ENCODE data around the gene SLC30A2.

Gene SLC30A2

DNA sequence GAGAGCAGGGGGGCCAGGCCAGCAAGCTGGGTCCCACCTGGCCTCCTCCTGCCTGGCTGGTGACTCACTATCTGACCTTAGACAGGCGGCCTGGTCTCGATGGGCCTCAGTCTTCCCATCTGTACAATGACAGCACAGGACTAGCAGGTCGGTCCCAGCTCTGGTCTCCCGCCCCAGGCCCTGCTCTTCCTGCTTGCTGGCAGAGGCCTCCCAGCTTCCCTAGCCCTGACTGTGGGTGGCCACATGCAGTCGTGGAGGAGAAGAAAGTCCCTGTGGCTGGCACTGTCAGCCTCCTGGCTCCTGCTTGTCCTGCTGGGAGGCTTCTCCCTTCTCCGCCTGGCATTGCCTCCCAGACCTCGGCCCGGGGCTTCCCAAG, 23.5 kb downstream of the SLC30A2 start:
- DNase-seq, result peak in 2 of 4 experiments; percentile 25 to 46

DNA sequence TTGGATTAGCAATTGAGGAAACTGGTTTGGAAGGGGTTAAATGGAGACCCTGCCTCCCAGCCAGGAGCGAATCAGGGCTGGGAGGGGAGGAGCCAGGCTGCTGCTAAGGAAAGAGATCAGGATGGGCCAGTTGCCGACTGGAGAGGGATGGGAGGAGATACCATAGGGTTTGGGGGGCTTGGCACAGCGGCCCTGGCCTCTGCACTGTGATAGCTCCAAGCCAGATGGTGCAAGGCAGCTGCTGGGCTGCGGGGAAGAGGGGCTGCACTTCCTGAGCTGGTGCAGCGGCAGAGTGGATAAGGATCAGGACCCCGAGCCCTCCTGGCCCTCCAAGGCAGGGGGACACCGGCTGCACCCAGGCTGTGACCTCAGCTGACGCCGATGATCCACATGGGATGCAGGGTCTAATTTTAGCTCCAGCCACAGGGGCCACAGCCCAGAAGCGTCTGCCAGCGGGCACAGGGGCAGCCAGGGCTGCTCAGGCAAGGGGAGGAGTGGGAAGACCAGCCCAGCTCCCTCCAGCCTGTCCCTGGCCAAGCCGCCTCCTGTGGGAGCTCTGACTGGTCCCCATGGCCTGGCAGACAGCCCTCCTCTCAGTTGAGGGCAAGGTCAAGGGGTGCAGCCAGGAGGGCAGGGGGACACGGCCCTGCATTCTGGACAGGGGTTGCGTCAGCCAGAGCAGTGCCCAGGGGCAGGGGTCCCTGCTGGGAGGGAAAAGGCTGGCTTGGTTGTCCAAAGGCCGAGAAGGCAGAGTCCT, 24.1 kb downstream of the SLC30A2 start, which contains the start of gene EXTL1:
Gene EXTL1, plus strand, starts transcription at position 129 of the 757 bp plus-strand sequence. CDS start 872 bp downstream, outside the sequence.
- DNase-seq, result no peak

DNA sequence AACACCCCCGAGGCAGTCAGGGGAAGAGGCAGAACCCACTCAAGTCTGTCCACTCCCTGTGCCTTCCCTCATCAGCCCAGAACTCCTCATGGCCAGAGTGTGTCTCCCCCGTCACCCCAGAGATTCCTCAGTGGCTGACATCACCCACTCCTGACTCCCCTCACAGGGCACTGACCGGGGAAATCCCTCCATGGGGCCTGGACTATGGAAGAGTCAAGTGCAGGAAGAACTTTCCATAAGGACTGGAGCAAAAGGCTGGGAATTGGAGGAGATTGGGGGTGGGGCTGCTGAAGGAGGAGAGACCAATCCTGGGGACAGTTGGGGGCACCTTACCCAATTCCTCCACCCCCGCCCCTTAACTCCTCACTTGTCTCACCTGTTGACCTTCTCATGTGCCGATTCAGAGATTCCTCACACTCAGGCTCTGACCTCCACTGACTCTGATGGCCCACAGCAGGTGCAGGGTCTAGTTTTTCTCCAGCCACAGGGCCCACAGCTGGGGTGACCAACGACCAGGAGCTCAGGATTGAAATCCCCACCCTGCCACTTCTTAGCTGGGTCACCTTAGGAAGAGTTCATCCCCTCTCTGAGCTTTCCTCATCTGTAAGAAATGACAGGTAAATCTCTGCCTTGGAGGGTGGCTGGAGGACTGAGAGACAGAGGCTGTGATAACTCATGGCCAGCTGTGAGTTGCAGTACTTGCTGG, 24.8 kb downstream of the SLC30A2 start:
- DNase-seq, result no peak

DNA sequence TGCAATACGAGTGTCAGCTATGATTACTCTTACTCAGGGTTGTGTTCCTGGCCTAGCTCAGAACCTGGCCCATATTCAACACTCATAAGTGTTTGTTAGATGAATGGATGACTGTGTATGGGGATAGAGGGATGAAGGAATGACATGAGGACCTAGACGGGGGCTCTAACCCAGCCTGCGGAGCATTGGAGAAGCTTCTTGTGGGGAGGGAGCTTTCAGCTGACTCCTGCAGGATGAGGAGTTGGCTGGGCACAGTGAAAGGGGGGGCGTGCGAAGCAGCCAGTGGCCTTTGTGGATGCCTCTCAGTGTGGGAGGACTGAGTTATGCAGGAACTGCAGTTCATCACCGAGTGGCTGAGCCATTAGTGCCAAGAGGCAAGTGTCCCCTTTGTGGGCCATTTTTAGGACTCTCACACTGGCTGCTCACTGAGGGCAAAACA, 25.6 kb downstream of the SLC30A2 start:
- DNase-seq, result peak; percentile 31 to 55 (median 46)

GRCh38 chr1:26019641-26020315, 26.1 kb downstream of the SLC30A2 start:
- DNase-seq, result peak in 3 of 4 experiments; percentile 33 to 40 (median 36)

GRCh38 chr1:26017606-26018005, 28.3 kb downstream of the SLC30A2 start:
- DNase-seq, result no peak

DNA sequence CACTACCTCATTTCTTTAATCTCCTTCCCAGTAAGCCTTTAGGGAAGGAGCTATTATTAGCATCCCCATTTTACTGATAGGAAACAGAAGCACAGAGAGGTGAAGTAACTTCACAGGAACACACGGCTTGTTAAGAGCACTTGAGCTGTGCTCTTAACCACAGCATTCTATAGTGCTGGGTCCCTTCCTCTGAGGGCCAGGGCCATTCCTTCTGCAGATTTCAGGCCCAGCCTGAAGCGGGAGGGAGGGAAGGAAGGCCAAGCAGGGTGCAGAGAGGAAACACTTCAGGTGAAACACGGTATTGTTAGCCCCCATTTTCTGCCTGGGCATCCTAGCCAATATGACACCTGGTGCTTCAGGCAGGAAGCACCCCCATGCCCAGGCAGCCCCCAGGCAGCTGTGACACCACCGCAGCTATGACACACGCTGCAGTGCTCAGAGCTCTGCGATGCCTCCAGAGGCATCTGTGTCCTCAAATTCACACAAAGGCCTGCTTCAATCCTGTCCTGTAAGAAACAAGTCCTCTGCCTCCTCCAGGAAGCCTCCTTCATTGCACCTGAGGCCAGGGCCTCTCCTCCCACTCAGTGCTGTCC, 28.9 kb downstream of the SLC30A2 start:
- DNase-seq, result peak in 3 of 4 experiments; percentile 48 to 60 (median 58)

DNA sequence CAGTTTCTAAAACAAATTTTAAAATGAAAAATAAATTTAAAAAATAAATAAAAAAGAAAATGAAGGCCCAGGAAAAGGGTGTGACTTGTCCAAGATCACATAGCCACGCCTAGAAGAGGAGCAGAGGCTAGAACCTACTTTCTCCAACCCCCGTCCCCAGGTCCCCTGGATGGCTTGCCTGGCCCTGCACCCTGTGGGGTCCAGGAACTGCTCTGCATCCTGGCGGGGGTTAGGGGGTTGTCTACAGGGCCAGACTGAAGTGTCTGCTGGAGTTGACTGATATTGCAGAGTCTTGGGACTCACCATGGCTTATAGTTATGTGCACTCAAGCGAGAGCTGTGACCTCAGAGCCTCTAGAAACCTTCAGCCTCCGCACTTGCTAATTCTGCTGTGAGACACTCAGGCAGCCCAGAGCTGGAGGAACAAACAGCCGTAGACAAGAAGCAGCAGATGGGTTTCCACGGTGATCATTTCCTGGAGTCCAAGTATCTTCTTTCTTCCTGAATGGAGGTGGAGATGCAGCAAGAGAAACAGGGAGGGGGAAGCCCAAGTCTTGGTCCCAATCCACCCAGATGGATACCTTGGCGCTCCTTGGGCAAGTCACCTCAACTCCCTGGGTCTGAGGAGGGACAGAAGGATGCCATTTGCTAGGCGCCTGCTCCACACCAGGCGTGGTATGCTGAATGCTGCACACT, 29.5 kb downstream of the SLC30A2 start:
- peak; percentile 42 to 62 (median 61) for DNase-seq

DNA sequence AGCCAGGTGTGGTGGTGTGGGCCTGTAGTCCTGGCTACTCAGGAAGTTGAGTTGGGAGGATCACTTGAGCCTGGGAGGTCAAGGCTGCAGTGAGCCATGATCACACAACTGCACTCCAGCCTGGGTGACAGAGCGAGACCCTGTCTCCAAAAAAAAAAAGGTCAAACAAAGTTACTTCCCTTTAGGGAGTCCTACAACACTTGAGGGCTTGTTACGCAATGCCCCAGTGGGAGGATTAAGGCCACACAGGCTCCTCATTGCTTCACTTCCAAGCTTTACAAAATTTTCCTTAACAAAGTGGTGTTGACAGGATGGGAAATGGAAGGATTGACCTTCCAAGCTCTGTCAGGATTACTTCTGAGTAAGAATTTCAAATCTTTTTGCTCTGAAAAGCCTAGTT, 30.6 kb downstream of the SLC30A2 start:
- peak; percentile 89 to 97 (median 94) for DNase-seq

DNA sequence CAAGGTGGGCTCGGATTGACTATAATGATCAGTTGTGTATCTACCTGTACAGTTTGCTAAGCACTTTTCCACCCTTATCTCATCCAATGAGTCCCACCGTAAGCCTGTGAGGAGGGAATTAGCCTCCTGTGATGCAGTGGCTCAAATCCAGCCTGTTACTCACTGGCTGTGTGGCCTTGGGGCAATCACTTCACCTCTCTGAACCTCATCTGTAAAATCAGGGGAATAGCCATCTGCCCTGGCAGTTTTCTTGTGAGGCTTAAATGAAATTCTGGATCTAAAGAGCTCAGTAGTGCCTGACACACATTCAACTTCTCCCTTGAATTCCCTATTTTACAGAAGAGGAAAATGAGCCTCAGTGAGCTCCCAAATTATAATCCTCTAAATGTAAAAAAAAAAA, 31.7 kb downstream of the SLC30A2 start:
- DNase-seq, result no peak

DNA sequence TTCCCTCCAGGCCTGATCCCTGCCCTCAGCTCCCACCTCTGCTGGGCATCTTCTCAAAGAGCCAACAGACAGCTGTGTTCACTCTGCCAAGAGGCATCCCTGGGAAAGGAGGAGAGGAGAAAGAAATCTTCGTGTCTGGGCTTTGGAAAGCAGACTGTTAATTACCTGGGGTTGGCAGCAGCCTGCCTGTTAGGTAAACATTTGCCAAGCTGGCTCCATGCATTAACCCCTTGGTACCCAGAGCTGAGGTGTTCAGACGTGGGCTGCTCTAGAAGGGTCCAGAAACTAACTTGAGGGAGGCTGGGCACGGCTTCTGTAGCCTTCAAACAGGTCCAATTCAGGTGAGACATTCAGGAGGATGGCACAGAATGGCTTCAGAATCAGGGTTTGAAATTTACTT, 33.1 kb downstream of the SLC30A2 start:
- DNase-seq, result no peak

DNA sequence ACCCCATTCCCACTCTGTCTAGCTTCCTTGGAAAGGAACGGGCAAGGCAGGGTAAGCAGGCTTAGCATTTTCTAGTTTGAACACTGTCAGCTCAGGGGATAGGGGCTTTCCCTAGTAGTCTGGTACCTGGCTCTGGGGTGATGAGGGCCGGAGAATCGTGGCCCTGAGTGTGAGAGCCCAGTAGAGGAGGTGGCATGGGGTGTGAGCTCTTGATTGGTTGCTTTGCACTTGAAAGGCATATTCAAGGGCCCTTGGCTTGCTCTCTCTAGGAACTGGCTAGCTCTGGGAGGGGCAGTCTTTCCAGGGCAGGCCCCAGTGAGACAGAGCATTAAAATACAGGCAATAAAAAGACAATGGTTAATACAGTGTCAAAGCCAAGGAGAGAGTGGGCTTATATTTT, 35.1 kb downstream of the SLC30A2 start:
- DNase-seq, result no peak

GRCh38 chr1:26009796-26010447, 36.0 kb downstream of the SLC30A2 start:
- DNase-seq, result no peak

DNA sequence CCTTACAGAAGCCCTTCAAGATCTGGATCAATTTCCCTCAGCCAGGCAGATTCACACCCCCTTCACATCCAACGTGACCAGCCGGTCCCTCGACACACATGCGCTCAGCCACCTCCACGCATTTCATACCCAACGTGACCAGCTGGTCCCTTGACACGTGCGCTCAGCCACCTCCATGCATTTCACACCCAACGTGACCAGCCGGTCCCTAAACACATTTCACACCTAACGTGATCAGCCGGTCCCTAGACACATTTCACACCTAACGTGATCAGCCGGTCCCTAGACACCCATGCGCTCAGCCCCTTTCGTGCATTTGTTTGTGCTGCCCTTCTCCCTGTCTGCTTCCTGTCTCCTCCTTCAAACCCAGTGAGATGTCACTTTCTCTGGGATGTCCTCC, 39.2 kb downstream of the SLC30A2 start:
- DNase-seq, result no peak

DNA sequence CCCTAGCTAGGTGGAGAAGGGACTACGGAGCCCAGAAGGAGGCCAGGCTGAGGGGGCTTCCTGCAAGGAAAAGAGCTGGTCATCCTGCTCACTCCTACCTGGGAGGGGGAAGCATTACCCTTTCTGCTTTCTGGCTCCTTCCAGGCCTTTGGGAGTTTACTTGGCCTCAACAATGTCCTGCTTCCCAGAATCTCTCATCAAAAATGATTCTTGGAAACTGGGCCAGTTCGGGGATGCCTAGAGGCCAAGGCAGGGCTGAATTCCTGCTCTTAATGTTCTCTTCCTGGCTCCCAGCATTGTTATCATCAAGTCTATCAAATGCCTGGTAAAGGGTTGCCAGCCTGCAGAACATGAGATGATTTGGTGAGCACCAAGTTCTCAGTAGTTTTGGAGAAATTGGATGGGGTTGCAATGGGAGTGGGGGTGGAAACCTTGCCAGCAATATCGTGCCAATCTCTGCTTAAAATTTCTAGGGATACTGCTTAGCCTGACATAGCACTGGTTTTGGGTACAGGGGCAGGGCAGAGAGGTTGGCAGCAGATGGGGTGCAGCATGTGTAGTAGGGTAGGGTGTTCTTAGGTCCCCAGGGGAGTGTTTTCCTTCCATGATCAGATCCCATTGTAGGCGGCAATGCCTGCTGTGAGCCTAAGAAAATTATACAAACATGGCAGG, 40.3 kb downstream of the SLC30A2 start:
- DNase-seq, result no peak

DNA sequence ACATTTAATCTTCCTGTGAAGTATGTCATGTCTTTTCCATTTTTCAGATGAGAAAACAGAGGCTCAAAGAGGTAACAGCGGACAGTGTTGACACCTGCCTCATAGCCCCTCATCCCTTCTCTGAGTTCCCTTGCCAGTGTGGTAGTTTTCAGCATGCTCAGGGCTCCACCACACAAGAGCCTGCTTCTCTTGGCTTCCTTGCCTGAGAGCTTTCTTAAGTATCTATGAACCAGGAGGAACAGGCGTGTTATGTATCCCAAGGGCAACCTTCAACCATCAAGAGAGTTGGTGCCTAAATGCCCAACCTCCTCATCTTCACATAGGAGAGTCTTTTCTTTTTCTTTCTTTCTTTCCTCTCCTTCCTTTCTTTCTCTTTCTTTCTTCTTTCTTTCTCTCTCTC, 42.2 kb downstream of the SLC30A2 start:
- DNase-seq, result no peak

- DNase-seq, result peak; percentile 21 to 62 (median 58)
Observed at GRCh38 chr1:26003262-26003661, 42.7 kb downstream of the SLC30A2 start.

DNA sequence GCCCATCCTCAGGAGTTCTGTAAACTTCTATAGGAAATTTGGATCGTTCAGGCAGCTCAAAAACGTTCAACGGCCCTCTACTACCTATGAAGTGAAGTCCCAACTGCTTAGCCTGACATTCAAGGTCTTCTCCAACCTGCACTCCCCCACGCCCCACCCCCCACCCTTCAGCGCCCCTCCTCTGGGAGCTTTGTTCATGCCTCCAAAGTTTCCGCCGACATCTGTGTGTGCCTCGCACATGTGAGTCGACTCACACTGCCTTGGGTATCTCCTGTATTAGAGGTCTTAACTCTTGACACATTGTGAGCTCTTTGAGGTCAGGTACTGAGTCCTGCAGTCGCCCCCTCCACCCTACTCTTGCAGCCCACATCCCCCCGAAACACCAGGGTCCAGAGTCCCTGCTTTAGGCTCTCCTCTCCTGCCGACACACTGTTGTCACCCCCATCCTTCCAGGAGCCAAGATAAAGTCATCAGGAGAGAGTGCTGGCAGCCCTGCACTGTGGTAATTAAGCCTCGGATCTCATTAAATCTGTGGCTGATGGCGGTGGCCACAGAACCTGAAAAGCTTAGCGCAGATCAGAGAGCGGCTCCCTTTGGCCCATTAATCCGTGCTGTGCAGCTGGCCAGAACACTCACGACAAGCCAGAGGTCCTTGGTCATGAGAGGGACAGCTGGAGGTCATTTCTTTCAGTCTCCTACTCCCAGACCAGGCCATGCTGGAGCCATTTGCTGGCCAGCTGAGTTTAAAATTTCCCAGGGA, 46.7 kb downstream of the SLC30A2 start:
- no peak for DNase-seq

DNA sequence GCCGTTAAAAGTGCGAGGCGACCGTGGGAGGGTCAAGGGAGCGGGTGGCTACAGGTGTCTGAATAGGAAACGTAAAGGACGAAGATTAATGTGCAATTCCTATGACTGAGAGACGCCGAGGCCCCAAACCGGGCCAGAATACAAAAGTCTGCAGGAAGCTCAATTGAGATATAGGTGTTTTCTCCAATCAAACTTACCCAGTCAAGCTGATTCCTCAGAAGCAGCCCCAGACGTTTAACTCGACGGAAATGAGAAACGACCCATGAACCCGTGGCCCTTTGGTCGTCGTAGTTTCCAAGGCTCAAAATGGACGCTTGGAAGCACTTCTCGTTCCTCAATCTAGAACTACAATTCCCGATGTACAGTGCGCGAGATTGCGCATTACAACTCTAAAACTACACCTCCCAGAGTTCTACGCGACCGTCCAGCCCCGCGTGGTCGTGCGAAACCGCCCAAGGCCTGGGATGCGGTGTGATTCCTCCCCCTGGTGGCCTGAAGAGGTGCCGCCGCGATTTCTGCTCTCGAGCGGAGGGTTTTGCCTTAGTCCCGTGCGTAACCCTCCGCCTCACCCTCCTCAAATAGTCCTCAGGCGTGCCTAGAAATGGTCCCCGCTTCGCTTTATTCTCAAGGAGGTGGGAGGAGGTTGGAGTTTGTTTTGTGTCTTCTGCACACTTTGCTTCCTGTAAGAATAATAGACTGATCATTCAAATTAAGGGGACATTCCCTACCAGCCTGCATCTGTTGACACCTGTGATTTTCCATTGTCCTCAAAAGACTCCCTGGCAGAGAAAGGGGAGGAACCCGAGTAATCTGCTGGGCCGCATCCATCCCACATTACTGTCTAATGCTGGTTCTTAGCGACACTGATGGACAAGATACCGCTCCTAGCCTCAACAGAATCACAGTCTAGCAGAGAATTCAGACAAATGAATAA, 47.8 kb downstream of the SLC30A2 start, which contains the start of gene PAFAH2:
Gene PAFAH2, minus strand, starts transcription at position 236 of the 934 bp plus-strand sequence. CDS start 7,247 bp downstream, outside the sequence.
- DNase-seq, result peak; percentile 99 to 100 (median 99)
